SIG-M5 treated with dmso at 0.1 percent for 504 hours (cell line): ENCODE results near the gene ITPKB.
"Not testable (repeated sequence)": the region's sequence is repeated elsewhere in the genome, so short reads cannot be mapped to it uniquely, and the experiment has no call there.

Experiments
- DNase-seq: peaks from one replicate; lab custom pipeline; 2025; ENCODE audit not compliant: unreplicated experiment; lab: John Stamatoyannopoulos, UW

ITPKB gene

DNA sequence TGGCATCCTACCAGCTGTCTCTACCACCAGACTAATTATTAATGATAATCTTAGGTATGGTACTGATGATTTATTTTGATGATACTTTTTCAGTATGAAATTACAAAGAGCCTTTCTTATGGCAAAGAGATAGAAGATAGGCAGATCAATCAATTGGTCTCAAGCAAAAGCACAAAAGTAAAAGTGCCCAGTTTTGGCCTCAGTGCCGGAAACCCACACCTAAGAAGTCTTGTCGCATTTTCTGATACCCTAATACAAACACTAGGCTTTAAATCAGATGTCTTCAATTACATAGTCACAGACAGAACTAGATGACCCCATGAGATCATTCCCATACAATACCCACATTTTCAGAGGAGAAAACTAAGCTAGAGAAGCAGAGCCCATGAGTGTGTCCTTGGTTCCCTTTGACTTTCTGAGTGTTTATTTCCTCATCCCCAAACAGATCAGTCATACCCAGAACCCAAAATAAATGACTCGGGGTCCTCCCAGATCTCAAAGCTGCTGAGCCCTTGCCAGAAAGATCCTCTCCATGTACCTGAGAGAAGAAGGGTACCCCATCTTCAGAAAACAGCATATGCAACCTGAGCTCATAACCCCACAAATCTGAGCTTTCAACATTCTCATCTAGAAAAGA, 7.7 kb downstream of the ITPKB start:
- no peak for DNase-seq

DNA sequence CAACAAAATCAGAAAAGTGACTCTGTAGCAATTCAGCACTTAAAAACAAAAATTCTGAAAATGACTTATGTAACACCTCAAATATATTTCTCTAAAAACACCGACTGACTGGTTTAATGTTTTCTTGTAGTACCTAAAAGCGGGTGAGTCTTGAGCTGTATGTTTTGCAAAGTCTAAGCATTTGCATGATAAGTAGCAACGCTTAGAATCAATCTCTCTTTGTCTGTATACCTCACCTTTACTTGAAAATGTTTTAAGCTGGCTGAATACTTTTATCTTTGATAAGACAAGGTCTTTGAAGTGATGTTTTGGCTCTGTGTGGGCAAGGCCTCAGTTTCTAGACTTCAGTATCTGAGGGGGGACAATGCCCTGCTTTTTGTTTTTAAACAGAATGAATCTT, 8.2 kb downstream of the ITPKB start:
- no peak for DNase-seq

GRCh38 chr1:226730071-226730470, 9.0 kb downstream of the ITPKB start:
- DNase-seq: no peak

DNA sequence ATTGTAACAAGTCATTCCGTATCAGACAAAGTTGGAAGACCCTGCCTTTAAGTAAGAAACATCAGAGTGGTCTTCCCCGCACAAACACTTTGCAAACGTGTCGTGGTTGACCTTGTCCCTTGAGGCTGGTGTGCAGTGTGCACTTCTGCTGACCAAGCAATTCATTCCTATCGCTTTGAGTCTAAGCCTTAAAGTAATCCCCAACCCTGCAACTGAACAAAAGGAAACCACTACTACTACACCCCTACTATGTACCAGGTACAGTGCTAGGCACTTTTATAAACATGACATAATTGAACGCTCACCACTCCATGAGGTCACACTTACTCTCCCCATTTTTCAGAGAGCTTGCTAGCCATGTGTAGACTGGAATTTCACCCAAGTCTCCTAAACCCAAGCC, 10.6 kb downstream of the ITPKB start:
- DNase-seq: no peak

DNA sequence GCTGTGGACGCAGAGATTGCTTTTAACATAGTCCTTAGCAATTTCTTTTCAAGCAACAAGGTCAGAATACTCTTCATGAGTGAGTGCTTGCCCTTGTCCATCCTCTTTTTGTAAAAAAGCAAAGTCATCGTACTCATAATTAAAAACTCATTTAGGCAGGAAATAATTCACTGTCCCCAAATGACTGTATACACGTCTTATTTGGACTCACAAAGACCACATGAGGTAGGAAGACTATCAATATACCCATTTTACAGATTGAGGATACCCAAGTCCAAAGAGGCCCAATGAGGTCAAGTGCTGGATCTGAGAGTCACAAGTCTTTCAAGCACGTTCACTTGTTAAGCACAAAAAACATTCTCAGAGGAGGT, 13.2 kb downstream of the ITPKB start:
- no peak for DNase-seq

- no peak for DNase-seq
Observed at GRCh38 chr1:226723657-226724532, 15.2 kb downstream of the ITPKB start.

DNA sequence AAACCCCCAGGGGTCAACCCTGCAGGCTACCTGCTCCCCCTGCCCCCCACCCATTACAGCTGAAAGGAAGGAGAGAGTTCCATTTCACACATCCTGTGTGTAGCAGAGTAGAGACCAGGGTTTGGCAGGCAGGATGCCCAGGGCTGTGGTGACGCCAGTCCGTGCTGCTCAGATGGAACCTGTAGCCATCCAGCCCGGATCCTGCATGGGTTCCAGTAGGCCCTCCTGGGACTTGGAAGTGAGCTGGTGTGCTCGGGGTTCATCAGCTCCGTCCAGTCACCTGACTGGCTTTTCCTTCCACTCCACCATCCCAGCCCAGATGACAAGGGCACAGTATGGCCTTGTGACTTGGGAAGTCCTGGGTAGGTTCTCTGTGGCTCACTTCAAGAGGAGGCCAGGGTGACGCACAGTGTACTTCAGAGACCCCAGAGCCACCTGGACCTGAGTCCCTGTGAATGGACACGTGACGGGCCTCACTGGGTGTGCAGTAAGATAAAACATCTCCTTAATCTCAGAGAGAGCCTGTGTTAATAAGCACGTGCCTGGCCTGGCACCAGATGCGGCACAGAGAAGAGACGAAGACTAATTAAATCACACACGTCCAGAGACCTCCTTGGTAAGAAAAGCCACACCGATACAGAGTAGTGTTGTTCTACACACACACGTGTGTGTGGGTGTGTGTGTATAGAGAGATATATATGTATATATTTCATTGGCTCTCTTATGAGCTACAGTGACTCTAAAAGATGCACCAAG, 16.0 kb downstream of the ITPKB start:
- DNase-seq: no peak

- no peak for DNase-seq
Observed at GRCh38 chr1:226722240-226722900, 16.7 kb downstream of the ITPKB start.

DNA sequence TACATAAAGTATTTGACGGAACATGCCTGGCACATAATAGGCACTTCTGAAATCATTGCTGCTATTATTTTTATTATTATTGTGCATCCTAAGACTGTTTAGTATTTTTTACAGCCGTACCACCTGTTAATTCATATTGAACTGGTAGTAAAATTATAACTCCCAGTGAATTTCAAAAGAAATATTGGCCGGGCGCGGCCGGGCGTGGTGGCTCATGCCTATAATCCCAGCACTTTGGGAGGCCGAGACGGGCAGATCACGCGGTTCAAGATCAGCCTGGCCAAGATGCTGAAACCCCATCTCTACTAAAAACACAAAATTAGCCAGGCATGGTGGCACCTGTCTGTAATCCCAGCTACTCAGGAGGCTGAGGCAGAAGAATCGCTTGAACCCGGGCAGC, 18.5 kb downstream of the ITPKB start:
- DNase-seq: not testable (repeated sequence)

GRCh38 chr1:226719596-226720387, 19.3 kb downstream of the ITPKB start:
- DNase-seq: no peak

- peak; percentile 98 for DNase-seq
Observed at GRCh38 chr1:226717256-226717909, 21.7 kb downstream of the ITPKB start.

- DNase-seq: no peak
Observed at GRCh38 chr1:226716577-226716976, 22.5 kb downstream of the ITPKB start.

DNA sequence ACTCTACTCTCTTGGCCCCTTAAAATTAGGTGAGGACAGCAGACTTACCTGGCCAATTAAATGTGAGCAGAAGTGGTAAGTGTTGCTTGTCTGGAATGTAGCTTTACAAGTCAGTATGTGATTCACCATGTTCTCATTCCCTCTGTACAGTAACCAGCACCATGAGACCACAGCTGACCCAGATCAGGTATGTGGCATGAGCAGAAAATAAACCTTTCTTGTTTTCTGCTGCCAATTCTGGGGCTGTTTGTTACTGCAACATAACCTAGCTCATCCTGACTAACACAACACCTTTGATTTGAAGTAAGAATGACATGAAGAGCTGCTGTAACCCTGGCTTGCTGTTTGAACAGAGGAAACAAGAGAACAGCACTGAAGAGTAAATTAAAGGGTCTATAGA, 24.9 kb downstream of the ITPKB start:
- no peak for DNase-seq

- no peak for DNase-seq
Observed at GRCh38 chr1:226712742-226713419, 26.2 kb downstream of the ITPKB start.

GRCh38 chr1:226711976-226712741, 26.9 kb downstream of the ITPKB start:
- no peak for DNase-seq

DNA sequence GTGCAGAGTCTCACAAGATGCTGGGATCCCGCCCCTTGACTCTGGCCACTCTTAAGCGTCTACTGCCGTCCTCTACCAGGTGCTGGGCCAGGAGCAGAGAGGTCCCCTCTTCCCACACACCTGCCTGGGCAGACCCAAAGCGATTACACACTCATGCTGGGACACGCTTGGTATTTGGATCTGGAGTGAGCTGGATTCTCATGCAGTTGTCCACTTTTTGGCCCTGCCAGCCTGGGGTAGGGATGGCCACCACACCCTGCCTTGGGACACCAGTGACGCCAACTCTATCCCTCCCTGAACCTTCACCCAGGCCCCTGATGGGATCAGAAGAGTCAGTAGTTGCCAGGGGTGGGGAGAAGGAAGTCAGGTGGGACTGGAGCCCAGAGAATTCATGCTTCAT, 28.6 kb downstream of the ITPKB start:
- no peak for DNase-seq

DNA sequence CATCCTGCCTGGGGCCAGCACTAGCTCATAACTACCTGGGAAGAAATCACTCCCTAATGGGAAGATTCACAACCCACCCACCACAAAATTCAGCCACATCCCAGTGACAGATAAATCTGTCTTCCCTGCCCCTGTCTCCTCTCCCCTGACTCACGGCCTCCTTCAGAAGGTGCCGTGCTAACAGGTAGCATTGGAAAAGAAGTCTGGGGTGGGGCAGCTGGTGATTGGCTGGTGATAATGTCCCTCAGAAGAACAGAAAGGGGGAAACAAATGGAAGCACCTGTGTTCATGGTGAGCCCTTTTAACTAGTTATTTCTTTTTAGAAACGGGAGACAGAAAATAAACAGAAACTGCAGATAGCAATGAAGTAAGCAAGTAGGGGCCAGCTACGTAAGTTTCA, 29.1 kb downstream of the ITPKB start:
- no peak for DNase-seq

DNA sequence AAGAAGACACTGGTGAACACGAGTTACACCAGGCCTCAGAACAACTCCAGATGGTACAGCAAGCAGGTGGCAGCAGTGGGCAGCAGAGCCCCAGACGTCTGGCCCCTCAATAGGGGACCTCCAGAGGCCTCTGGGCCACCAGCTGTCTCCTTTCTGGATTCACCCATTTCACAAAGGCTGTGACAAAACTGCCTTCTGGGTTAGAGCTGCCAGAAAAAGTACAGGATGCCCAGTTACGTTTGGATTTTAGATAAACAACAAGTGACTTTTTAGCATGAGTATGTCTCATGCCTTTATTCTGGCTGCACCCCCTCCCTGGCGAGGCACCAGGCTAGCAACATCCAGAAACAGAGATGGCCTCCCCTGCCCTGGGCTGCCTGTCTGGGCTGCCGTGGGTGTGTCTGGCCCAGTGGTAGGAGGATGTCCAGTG, 30.1 kb downstream of the ITPKB start:
- DNase-seq: no peak

DNA sequence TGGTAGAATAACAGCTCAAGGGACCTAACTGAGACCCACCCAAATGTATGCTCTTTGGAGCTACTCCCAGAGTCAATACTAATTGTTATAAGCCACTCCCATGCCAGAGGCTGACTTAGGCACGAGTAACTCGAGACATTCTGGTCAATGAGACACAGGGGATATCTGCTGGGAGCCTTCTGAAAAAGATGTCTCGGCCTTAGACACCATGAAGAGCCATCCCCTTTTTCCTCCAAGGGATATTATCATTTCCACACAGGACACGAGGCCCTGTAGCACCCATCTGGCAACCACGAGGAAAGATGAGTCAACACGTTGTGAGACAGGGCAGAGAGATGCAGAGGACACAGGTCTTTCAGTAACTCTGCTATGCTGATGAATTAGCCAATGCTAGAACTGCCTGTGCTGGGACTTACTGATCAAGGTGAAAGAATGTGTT, 30.7 kb downstream of the ITPKB start:
- peak; percentile 20 for DNase-seq
